Pericardium fibroblast (primary cell): Measurements from ENCODE around the gene ZER1. TPM values are rescaled to one million over a fixed set of nuclear protein-coding genes. Genes with fewer than 3 reads are reported as not detected.

Experiments used
- total RNA-seq: library from RNA; depleted of rRNA; stranded (reverse); fragments of >200 nt; gene quantifications from 2 replicates; pipeline ENCODE4 v1.2.3, GENCODE V29; 2015

ZER1 gene
- 23.9 and 28.9 TPM in 2 replicates for total RNA-seq

GRCh38 chr9:128771745-128772519 is at the start of gene ZER1:
Gene ZER1, minus strand, starts transcription at chr9:128771927. Its CDS starts 16,362 bp downstream, at chr9:128755565.

GRCh38 chr9:128818099-128818838 is 46.5 kb upstream of the ZER1 start, which contains the start of gene ENDOG:
Gene ENDOG, plus strand, starts transcription at chr9:128818500. Its CDS starts 185 bp downstream, at chr9:128818685.

GRCh38 chr9:128786681-128787601 is 15.2 kb upstream of the ZER1 start, which contains the start of gene TBC1D13:
Gene TBC1D13, plus strand, starts transcription at chr9:128787253. Its CDS starts 101 bp downstream, at chr9:128787354.

GRCh38 chr9:128723866-128724743 is 47.6 kb downstream of the ZER1 start, which contains the start of gene ZDHHC12:
Gene ZDHHC12, minus strand, starts transcription at chr9:128724127. Its CDS starts 34 bp downstream, at chr9:128724093.

GRCh38 chr9:128702445-128702948 is 69.2 kb downstream of the ZER1 start, which contains the start of gene PKN3:
Gene PKN3, plus strand, starts transcription at chr9:128702503. Its CDS starts 413 bp downstream, at chr9:128702916.

GRCh38 chr9:128688501-128689292 is 83.0 kb downstream of the ZER1 start, which contains the start of gene SET:
Gene SET, plus strand, starts transcription at chr9:128689222. Its CDS starts 361 bp downstream, at chr9:128689583.

Other genes with a start within 250 kb of the ZER1 start
- gene SPTAN1, start 219.3 kb downstream of the ZER1 start, total RNA-seq, result 185 and 358 TPM in 2 replicates
- gene DYNC2I2, start 115.1 kb downstream of the ZER1 start, total RNA-seq, result 27.4 and 33.6 TPM in 2 replicates
- 228 and 233 TPM in 2 replicates for gene SET, start 82.7 kb downstream of the ZER1 start, total RNA-seq
- gene PKN3, start 69.4 kb downstream of the ZER1 start, total RNA-seq, result 1.0 and 1.8 TPM in 2 replicates
- gene ZDHHC12, start 47.8 kb downstream of the ZER1 start, total RNA-seq, result 44.8 and 52.5 TPM in 2 replicates
- 10.8 and 12.5 TPM in 2 replicates for gene TBC1D13, start 15.3 kb upstream of the ZER1 start, total RNA-seq
- 26.4 and 28.0 TPM in 2 replicates for gene ENDOG, start 46.6 kb upstream of the ZER1 start, total RNA-seq
- gene SPOUT1, start 57.9 kb upstream of the ZER1 start, total RNA-seq, result 12.5 and 17.7 TPM in 2 replicates
- gene KYAT1, start 110.0 kb upstream of the ZER1 start, total RNA-seq, result 2.7 and 5.8 TPM in 2 replicates
- gene LRRC8A, start 110.2 kb upstream of the ZER1 start, total RNA-seq, result 21.3 and 31.4 TPM in 2 replicates
- gene PHYHD1, start 149.1 kb upstream of the ZER1 start, total RNA-seq, result 15.9 and 18.6 TPM in 2 replicates
- 26.5 and 27.8 TPM in 2 replicates for gene DOLK, start 175.7 kb upstream of the ZER1 start, total RNA-seq
- 14.2 and 16.9 TPM in 2 replicates for gene NUP188, start 175.8 kb upstream of the ZER1 start, total RNA-seq